ENCODE results near the gene DIAPH3.
A peak's percentile ranks its signal among the peaks of the same experiment; 100 is the strongest.

- TF ChIP-seq CTCF (conservative IDR thresholded peaks at IDR 0.05; ENCODE audit: low read depth, low read length), result no peak
- TF ChIP-seq POLR2A (IDR thresholded peaks at IDR 0.05; ENCODE audit: low read depth, low read length), result no peak
- TF ChIP-seq RAD21 (IDR thresholded peaks at IDR 0.05; ENCODE audit: low read length), result no peak
- no peak for TF ChIP-seq CHD1 (IDR thresholded peaks at IDR 0.05; ENCODE audit: low read depth, low read length)
- TF ChIP-seq CEBPB (IDR thresholded peaks at IDR 0.05; ENCODE audit: low read depth, low read length), result 0 out of 2 replicates have a peak, but pooled peaks have one; percentile 11
- no peak for TF ChIP-seq BHLHE40 (IDR thresholded peaks at IDR 0.05; ENCODE audit: low read depth, low read length)
- TF ChIP-seq, protein P1, sequence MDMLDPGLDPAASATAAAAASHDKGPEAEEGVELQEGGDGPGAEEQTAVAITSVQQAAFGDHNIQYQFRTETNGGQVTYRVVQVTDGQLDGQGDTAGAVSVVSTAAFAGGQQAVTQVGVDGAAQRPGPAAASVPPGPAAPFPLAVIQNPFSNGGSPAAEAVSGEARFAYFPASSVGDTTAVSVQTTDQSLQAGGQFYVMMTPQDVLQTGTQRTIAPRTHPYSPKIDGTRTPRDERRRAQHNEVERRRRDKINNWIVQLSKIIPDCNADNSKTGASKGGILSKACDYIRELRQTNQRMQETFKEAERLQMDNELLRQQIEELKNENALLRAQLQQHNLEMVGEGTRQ (IDR thresholded peaks at IDR 0.05; ENCODE audit: low read depth, low read length), result no peak
- no peak for TF ChIP-seq ELK1 (IDR thresholded peaks at IDR 0.05; ENCODE audit: borderline replicate concordance, low read depth, low read length)
Observed at GRCh38 chr13:59690857-59691500, 472.7 kb downstream of the DIAPH3 start.
